Measurements from ENCODE around the gene UEVLD. TPM values are rescaled to one million over a fixed set of nuclear protein-coding genes. Genes with fewer than 3 reads are reported as not detected.
A peak's percentile ranks its signal among the peaks of the same experiment; 100 is the strongest.

UEVLD gene
- total RNA-seq, 1 experiment from 2014 or later, result 13.7 TPM

DNA sequence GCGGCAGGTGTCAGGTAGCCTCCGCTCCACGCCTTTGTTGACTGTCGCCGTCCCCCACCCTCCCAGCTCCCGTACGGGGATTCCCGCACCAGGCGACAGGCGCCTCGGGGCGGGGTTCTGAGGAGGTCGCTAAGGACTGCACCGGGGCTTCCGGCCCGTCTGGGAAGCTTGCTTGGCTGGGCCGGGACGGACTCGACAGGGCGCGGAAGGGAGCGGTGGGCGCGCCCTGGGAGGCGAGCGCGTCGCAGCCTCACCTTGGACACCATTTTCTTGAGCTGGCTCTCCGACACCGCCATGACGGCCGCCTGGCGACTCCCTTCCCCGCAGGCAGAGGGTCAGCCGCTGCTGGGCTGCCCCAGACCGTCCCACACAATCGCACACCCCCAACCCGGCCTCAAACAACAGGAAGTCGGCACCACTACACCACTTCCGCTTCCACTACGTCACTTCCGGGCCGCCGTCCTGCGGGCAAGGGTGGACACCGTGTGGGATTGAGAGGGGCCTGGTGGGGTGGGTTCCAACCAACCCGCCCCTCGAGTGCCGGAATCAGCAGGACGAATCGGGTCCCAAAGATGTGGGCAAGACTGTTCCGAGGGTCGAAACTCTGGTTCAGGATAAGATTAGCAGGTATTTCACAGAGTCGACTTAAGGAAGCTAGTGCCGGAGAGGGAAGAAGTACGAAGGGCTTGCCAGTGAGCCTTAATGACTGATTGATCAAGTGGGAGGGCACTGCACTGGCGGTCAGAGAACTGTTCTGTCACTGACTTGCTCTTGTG, 61.8 kb downstream of the UEVLD start, which contains the start of gene TSG101 (continued):
- TF ChIP-seq TCF7L2 (IDR thresholded peaks at IDR 0.05; ENCODE audit: borderline replicate concordance, extremely low read depth, insufficient read depth, insufficient read length) (peak; percentile 58), POLR2AphosphoS5 (IDR thresholded peaks at IDR 0.05; ENCODE audit: low read depth, low read length) (peak; percentile 96)

DNA sequence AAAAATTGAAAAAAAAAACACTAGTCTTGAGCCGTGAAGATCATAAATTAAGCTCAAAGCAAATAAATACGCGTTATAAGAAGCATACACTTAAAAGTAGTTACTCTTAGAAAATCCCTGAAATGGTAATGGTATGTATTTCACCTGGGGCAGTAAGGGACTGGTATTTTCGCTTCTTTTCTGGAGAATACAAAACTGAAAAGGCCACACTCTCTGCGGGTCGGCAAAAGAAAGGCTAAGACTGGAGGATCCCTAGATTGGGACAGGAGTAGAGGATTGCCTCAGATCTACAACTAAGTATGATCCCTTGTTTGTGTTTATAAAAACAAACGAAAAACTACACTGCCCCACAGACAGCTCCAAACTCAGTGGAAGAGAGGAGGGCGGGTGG, 62.4 kb downstream of the UEVLD start:
- Histone ChIP-seq H3K27me3 (ENCODE audit: insufficient read depth, low read length) (no peaks in the 10 kb centered on the region), H2AFZ (ENCODE audit: low read depth, low read length, poor library complexity, severe bottlenecking) (no peak overlapping the region), H3K4me3 (replicated peaks in 1 of 2; ENCODE audit: low read depth in 1 of 2, low read length in 2 of 2) (peak overlapping the region; percentile 83 to 94), H3K79me2 (ENCODE audit: insufficient read depth, low read length) (peaks cover 70% of the 10 kb centered on the region), H3K9ac (ENCODE audit: low read length) (peak overlapping the region; percentile 88), H3K27ac (ENCODE audit: low read depth, low read length) (peak overlapping the region; percentile 64), H3K9me3 (ENCODE audit: control insufficient read depth in 1 of 2, insufficient read depth in 1 of 2, low read depth in 1 of 2, low read length in 2 of 2) (no peaks in the 10 kb centered on the region), H4K20me1 (ENCODE audit: insufficient read depth) (no peaks in the 10 kb centered on the region; the same call in 1 of the 2 replicates), H3K4me2 (ENCODE audit: low read length) (peak overlapping the region; percentile 88), H3K9me2 (ENCODE audit: insufficient read depth) (no peaks in the 10 kb centered on the region), H3K4me1 (ENCODE audit: control insufficient read depth in 1 of 2, insufficient read depth in 2 of 2, low read length in 2 of 2) (peaks cover 6 to 23% of the 10 kb centered on the region in 2 experiments; a peak in 3 of 4 replicates), H3K36me3 (ENCODE audit: control insufficient read depth in 1 of 2, insufficient read depth in 2 of 2, low read length in 2 of 2) (no peaks in the 10 kb centered on the region)
- ATAC-seq, result no peak
- no peak for DNase-seq (ENCODE audit: low read depth, low spot score)
- POLR2A ChIA-PET, result interaction anchor here (1.1 to 2.8 kb wide), 3 partner anchors 14 to 131 kb away, joined by 3 to 16 read pairs (median 3); partner anchors contain the start of genes LDHA and UEVLD
- CTCF ChIA-PET, result interaction anchor here (1.6 kb wide), 2 partner anchors 15 to 282 kb away, joined by 4 to 6 read pairs; no protein-coding TSS in a partner anchor
- RAD21 ChIA-PET (ENCODE audit: low non-redundant PET in 1 of 2, low total read pairs in 2 of 2, uncharacterized antibody in 2 of 2, unreplicated experiment in 2 of 2), result no interaction called here
- intact Hi-C loops (cut with micrococcal nuclease), result loop anchor here (2.0 to 10.0 kb wide), 3 partner anchors 109 to 201 kb away; partner anchors contain the start of genes GTF2H1, HPS5 and SPTY2D1
- TF ChIP-seq ELF1 (IDR thresholded peaks at IDR 0.05; ENCODE audit: borderline replicate concordance, low read depth) (no peak), EZH2phosphoT487 (IDR thresholded peaks at IDR 0.05; ENCODE audit: borderline replicate concordance) (no peak), FOSL1 (IDR thresholded peaks at IDR 0.05; ENCODE audit: low read depth) (no peak), SIN3A (IDR thresholded peaks at IDR 0.05; ENCODE audit: low read depth) (no peak), TCF7L2 (IDR thresholded peaks at IDR 0.05; ENCODE audit: borderline replicate concordance, extremely low read depth, insufficient read depth, insufficient read length) (no peak), JUND (IDR thresholded peaks at IDR 0.05) (no peak), CBX3 (IDR thresholded peaks at IDR 0.05; ENCODE audit: low read depth) (no peak), YY1 (IDR thresholded peaks at IDR 0.05; ENCODE audit: extremely low read depth, insufficient replicate concordance, low read depth, low read length) (no peak), EGR1 (IDR thresholded peaks at IDR 0.05; ENCODE audit: low read depth) (no peak)
- TF ChIP-seq, protein P1, sequence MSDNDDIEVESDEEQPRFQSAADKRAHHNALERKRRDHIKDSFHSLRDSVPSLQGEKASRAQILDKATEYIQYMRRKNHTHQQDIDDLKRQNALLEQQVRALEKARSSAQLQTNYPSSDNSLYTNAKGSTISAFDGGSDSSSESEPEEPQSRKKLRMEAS (IDR thresholded peaks at IDR 0.05), result no peak
- TF ChIP-seq, protein P2, sequence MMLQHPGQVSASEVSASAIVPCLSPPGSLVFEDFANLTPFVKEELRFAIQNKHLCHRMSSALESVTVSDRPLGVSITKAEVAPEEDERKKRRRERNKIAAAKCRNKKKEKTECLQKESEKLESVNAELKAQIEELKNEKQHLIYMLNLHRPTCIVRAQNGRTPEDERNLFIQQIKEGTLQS (IDR thresholded peaks at IDR 0.05), result no peak
- TF ChIP-seq, protein P3, sequence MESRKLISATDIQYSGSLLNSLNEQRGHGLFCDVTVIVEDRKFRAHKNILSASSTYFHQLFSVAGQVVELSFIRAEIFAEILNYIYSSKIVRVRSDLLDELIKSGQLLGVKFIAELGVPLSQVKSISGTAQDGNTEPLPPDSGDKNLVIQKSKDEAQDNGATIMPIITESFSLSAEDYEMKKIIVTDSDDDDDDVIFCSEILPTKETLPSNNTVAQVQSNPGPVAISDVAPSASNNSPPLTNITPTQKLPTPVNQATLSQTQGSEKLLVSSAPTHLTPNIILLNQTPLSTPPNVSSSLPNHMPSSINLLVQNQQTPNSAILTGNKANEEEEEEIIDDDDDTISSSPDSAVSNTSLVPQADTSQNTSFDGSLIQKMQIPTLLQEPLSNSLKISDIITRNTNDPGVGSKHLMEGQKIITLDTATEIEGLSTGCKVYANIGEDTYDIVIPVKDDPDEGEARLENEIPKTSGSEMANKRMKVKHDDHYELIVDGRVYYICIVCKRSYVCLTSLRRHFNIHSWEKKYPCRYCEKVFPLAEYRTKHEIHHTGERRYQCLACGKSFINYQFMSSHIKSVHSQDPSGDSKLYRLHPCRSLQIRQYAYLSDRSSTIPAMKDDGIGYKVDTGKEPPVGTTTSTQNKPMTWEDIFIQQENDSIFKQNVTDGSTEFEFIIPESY (IDR thresholded peaks at IDR 0.05; ENCODE audit: extremely low read depth, insufficient replicate concordance, low read length), result no peak
- no TSS peak for BruUV-seq (replicated peaks)

Measured in HCT116 (cell line).